GM12878 (cell line): ENCODE measurements around the gene PRKCZ. TPM values are rescaled to one million over a fixed set of nuclear protein-coding genes. Genes with fewer than 3 reads are reported as not detected.

Experiments
- BHLHE40 ChIP-seq, 2 experiments: fragments of 450-650 bp in 1 of 2; IDR thresholded peaks; 2 replicates each; pipeline ENCODE4 v1.6.1; 2011 to 2017; ENCODE audit warnings: low read depth in 2 of 2, borderline replicate concordance in 1 of 2, improper control_type of control experiment in 1 of 2, low read length in 1 of 2, mild to moderate bottlenecking in 1 of 2
- SMAD1 ChIP-seq: fragments of 450-650 bp; IDR thresholded peaks from 2 replicates; pipeline ENCODE4 v1.6.1; 2018; ENCODE audit warnings: mild to moderate bottlenecking, low read depth; ENCODE audit not compliant: partially characterized antibody
- ZNF207 ChIP-seq: fragments of 450-650 bp; IDR thresholded peaks from 2 replicates; pipeline ENCODE4 v1.6.1; 2014; ENCODE audit warnings: antibody characterized with exemption, mild to moderate bottlenecking, borderline replicate concordance
- polyA plus RNA-seq, 11 experiments: library from polyadenylated mRNA; depleted of rRNA in 4 of 11; unstranded in 6 of 11; stranded (reverse) in 5 of 11; fragments of >200 nt; fragmentation: Nextera tagmentation in 4 of 11; fragmentation: Illumina TruSeq in 1 of 11; extraction: Ambion mirVana in 4 of 11; extraction: Trizol in 1 of 11; gene quantifications; 1 replicate in 1 of 11; 2 replicates in 10 of 11; pipeline versions ENCODE4 v1.2.1 to v1.2.3, GENCODE V29; 2011 to 2016; ENCODE audit warnings: inconsistent platforms in 2 of 11, missing spikeins in 2 of 11, low read depth in 1 of 11
- total RNA-seq, 4 experiments: library from RNA; depleted of rRNA in 3 of 4; stranded (reverse); fragments of >200 nt in 3 of 4; fragmentation: Illumina TruSeq in 1 of 4; extraction: Trizol in 1 of 4; gene quantifications; 2 replicates each; pipeline versions ENCODE4 v1.2.1 to v1.2.3, GENCODE V29; 2013 to 2021
- TF ChIP-seq, protein P1 (sequence below): fragments of 450-650 bp; IDR thresholded peaks from 2 replicates; pipeline ENCODE4 v1.6.1; 2016; ENCODE audit warnings: mild to moderate bottlenecking
- TF ChIP-seq, protein P2 (sequence below): IDR thresholded peaks from 2 replicates; pipeline ENCODE4 v1.6.1; 2011; ENCODE audit warnings: low read depth, mild to moderate bottlenecking, low read length, moderate library complexity, borderline replicate concordance; ENCODE audit errors: extremely low read depth
- TF ChIP-seq, protein P3 (sequence below): fragments of 450-650 bp; formaldehyde crosslinking; IDR thresholded peaks from 2 replicates; pipeline ENCODE4 v1.4.0; 2022; ENCODE audit warnings: mild to moderate bottlenecking, moderate library complexity

The PRKCZ gene
- total and polyA plus RNA-seq, 10 of the 15 experiments (the other 5 are each of a cell fraction or from before 2014, with no cell fraction given), result 0.05 to 1.9 (median 0.64) TPM; not detected in 1

DNA sequence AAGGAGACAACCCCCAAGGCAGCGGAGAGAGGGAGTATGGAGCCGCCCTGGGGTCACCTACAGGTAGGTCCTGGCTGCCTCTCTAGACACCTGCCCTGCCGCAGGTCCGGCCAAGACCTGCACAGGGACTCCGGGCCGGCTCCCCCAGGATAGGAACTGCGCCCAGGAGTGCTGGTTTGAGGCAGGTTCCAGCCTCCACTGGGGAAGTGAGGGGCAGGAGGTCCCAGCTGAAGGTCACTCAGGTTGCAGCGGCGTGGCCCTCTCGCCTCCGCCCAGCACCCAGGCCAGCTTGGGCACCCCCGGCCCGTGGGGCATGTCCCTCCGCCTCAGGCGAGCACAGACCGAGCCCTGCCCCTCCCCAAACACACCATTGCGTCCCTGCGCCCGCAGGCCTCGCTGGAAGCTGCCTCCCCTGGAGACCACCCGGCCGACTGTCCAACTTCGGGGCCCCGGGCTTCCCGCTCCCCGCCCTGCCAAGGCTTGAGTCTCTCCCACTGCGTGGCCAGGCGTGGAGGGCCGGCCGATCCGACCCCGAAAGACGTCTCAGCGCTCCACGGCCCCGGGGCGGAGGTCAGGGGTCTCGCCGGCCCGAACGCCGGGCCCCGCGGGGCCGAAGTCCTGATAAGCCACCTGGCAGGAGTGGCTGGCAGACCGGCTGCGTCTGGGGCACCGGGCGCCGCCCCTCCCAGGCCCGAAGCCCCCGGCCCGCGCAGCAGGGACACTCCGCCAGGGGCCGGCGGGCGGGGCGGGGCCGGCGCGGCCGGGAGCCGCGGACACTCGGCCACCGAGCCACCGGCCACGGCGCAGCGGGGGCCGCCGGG lies 176.5 kb downstream of the PRKCZ start (continued):
- TF ChIP-seq, protein P1, sequence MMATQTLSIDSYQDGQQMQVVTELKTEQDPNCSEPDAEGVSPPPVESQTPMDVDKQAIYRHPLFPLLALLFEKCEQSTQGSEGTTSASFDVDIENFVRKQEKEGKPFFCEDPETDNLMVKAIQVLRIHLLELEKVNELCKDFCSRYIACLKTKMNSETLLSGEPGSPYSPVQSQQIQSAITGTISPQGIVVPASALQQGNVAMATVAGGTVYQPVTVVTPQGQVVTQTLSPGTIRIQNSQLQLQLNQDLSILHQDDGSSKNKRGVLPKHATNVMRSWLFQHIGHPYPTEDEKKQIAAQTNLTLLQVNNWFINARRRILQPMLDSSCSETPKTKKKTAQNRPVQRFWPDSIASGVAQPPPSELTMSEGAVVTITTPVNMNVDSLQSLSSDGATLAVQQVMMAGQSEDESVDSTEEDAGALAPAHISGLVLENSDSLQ, result no peak
- TF ChIP-seq BHLHE40 (IDR thresholded peaks at IDR 0.05; ENCODE audit: borderline replicate concordance in 1 of 2, low read depth in 2 of 2, low read length in 1 of 2) (no peak), ZNF207 (no peak), SMAD1 (no peak)
- TF ChIP-seq, protein P2, sequence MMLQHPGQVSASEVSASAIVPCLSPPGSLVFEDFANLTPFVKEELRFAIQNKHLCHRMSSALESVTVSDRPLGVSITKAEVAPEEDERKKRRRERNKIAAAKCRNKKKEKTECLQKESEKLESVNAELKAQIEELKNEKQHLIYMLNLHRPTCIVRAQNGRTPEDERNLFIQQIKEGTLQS, result no peak
- TF ChIP-seq, protein P3, sequence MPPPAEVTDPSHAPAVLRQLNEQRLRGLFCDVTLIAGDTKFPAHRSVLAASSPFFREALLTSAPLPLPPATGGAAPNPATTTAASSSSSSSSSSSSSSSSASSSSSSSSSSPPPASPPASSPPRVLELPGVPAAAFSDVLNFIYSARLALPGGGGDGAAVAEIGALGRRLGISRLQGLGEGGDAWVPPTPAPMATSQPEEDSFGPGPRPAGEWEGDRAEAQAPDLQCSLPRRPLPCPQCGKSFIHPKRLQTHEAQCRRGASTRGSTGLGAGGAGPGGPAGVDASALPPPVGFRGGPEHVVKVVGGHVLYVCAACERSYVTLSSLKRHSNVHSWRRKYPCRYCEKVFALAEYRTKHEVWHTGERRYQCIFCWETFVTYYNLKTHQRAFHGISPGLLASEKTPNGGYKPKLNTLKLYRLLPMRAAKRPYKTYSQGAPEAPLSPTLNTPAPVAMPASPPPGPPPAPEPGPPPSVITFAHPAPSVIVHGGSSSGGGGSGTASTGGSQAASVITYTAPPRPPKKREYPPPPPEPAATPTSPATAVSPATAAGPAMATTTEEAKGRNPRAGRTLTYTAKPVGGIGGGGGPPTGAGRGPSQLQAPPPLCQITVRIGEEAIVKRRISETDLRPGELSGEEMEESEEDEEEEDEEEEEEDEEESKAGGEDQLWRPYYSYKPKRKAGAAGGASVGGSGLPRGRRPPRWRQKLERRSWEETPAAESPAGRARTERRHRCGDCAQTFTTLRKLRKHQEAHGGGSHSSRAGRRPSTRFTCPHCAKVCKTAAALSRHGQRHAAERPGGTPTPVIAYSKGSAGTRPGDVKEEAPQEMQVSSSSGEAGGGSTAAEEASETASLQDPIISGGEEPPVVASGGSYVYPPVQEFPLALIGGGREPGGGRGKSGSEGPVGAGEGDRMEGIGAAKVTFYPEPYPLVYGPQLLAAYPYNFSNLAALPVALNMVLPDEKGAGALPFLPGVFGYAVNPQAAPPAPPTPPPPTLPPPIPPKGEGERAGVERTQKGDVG, result no peak
- TF ChIP-seq, all 136 proteins: peak for 0
